HG03159 (cell line): Measurements from ENCODE around the gene PEX16.

Source experiments
- ATAC-seq: cut with Tn5 transposase; IDR thresholded peaks from one replicate; pipeline ENCODE4 v1.9.1; 2021; ENCODE audit warnings: mild to moderate bottlenecking, moderate library complexity; ENCODE audit not compliant: unreplicated experiment

Gene PEX16

GRCh38 chr11:45899448-45900174, 18.1 kb downstream of the PEX16 start:
- ATAC-seq: peak; percentile 57

GRCh38 chr11:45899086-45899447, 18.6 kb downstream of the PEX16 start:
- no peak for ATAC-seq

DNA sequence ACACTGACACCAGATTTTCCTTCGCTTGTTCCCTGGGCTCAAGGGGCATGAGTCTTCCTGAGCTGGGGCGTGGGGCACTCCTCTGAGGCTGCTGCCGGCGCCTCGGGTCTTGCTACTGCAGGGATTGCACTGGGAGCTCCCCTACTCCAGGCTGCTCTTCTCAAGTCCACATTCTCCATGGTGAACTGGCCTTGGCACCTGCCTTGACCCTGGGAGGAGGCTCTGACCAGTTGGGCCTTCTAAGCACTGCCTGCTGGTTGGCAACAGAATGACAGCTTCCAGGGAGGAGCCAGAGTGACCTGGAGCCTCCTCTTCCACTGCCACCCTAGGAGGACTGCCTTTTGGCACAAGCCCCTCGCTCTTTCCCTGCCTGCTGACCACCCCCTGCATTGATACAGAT, 20.1 kb downstream of the PEX16 start:
- no peak for ATAC-seq

GRCh38 chr11:45896422-45896984, 21.2 kb downstream of the PEX16 start:
- no peak for ATAC-seq

GRCh38 chr11:45895553-45896259, 22.0 kb downstream of the PEX16 start:
- no peak for ATAC-seq

DNA sequence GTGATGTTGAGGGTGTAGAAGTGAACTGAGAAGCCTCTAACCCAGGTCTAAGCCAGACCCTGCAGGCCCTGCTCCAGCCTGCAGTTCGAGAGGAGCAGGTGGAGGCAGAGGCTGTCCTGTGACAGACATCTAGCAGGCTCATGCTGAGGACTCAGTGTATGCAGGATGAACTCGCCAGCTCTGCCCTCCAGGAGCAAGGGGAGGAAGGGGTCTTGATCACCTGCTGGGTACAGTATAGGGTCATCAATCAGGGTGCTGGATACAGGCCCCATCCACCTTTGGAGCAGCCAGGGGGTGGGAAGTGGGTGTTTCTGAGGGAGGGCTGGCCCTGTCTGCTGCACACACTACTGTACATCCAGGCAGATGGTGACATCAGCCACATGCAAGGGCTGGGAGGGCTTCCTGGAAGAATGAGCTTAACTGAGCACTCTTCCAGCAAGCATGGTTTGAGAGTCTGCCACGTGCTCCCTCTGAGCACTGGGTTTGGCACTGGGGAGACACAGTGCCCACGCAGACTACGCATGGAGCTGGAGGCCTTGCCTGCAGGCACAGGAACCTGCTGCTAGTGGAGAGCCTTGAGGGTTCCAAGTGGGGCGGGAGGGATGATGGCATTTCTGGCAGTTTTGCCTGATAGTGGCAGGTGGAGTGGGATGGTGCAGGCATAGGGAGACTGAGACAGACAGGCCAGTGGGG, 23.0 kb downstream of the PEX16 start:
- no peak for ATAC-seq

GRCh38 chr11:45892856-45893255, 24.8 kb downstream of the PEX16 start:
- ATAC-seq: no peak

GRCh38 chr11:45890886-45891550, 26.7 kb downstream of the PEX16 start:
- ATAC-seq: no peak

DNA sequence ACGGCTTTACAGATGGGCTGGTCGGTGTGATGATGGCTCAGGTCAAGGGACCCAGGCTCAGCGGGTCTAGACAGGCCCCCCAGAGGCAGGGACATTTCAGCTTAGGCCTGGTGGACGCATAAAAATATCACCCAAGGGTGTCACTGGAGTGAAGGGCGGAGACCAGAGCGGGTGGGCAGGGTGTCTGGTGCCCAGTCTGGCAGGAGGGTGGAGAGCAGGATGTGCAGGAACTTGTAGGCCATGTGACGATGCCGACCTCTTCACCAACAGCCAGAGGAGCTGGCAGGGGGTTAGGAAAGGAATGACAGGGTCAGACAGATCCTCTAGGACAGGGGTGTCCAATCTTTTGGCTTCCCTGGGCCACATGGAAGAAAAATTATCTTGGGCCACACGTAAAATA, 27.7 kb downstream of the PEX16 start:
- ATAC-seq: no peak

- no peak for ATAC-seq
Observed at GRCh38 chr11:45889555-45889954, 28.1 kb downstream of the PEX16 start.

- no peak for ATAC-seq
Observed at GRCh38 chr11:45887587-45887986, 30.1 kb downstream of the PEX16 start.

DNA sequence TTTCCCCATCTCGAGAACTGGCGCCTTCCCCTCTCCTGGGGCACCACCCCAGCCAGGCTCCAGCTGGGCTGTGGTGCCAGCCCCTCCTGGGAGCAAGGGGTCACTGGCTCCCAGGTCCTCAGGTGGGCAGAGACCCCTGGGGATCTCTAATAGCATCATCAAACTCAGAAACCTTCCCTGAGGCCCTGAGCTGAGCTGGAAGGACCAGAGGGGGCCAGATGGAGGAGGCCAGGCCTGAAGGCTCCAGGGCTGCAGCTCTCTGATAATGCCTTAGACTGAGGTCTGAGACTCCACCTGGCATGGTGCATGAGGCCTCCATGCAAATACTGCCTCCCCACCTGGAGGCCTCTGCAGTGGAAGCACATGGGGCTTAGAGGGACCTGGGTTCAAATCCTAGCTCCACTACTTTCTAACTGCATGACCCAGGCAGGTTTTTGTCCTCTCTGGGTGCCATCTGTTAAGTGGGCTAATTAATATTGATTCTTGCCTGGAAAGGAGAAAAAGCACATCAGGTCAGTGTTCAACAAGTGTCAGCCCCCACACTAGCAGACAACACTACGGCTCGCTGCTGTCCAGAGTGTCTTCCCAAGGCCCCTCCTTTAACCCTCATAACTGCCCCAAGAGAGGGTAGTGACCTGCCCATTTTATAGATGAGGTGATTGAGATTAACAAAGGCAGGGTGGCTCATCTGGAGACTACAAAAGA, 30.7 kb downstream of the PEX16 start:
- no peak for ATAC-seq

DNA sequence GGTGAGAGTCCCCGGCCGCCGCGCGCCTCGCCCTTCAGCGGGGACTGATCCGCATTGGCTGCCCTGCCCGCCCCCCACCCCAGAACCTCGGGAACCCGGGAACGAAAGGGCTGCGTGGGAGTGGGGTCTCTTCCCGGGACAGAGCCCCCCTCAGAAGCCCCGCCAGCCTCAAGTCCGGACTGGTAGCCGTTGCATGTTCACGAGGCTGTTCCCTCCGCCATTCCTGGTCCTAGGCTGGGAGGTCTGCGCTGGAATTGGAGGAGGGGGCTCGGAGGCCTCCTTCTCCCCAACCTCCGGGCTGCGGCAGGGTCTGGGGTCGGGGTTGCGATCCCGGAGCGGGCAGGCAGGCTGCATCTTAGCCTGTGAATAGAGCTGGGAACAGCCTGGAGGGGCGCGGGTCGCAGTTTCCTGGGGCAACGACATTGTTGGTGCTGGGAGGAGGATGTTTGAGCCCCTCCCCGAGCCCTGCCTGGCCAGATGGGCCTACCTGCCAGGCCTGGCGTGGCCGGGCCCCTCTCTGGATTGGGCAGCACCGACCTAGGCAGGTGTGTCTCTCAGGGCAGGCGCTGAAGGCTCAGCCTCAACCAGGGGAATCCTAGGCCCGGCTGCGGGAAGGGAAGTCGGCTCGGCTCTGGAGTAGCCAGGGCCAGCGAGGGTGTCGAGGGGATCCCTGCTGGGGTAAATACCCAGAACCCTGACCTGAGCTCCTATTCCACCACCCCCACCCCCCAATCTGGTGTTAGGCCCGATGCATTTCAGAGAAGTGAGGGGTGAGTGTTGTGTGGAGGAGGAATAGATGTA, 31.6 kb downstream of the PEX16 start:
- no peak for ATAC-seq

GRCh38 chr11:45885274-45885920, 32.3 kb downstream of the PEX16 start, which contains the start of gene MAPK8IP1:
Gene MAPK8IP1 (plus strand): TSS chr11:45885651. CDS start chr11:45885821, 170 bp downstream.
- peak; percentile 70 for ATAC-seq

DNA sequence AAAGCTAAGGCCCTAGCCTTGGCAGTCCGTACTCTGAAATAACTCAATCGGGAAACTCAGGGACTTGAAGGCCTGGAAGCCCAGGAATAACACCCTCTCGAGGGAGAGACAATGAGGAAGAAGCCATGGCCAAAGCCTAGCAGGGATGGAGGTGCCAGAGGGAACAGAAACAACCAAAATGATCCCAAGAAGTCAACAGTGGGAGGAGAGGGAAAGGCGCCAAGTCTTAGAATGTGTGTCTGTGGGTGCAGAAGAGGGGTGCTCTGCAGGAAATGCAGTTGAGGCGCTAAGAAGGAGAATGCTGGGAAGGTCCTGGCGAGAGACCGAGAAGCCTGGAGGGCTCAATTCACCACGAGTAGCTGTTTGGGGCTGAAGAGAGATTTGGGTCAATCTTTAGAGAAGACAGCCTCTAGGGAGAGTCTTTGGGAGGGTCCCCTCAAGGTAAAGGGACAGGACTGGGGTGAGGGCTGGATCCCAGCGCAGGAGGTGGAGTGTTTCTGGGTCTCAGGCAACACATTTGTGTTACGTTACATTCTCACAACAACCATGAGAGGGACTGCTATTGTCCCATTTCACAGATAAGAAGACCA, 33.0 kb downstream of the PEX16 start:
- no peak for ATAC-seq

- ATAC-seq: no peak
Observed at GRCh38 chr11:45881708-45882368, 35.8 kb downstream of the PEX16 start.

GRCh38 chr11:45880772-45881570, 36.7 kb downstream of the PEX16 start:
- ATAC-seq: no peak
